Measurements from ENCODE around the gene ARID2. TPM values are rescaled to one million over a fixed set of nuclear protein-coding genes. Genes with fewer than 3 reads are reported as not detected.
A peak's percentile ranks its signal among the peaks of the same experiment; 100 is the strongest.

ARID2 gene
- total RNA-seq, 1 donor from 2014 or later: 49.7 TPM

DNA sequence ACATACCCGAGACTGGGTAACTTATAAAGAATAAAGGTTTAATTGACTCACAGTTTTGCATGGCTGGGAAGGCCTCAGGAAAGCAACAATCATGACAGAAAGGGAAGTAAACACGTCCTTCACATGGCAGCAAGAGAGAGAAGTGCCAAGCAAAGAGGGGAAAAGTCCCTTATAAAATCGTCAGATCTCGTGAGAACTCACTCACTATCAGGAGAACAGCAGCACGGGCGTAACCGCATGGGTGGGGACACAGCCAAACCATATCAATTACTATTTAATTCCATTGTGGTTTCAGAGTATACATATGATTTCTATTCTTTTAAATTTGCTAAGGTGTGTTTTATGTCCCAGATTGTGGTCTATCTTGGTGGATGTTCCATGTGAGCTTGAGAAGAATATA lies 142.9 kb downstream of the ARID2 start:
- peaks cover 6% of the 10 kb centered on the region for H3K9me3 Mint-ChIP-seq
- peaks cover 47% of the 10 kb centered on the region for H3K36me3 Mint-ChIP-seq
- no peaks in the 10 kb centered on the region for H3K4me1 Mint-ChIP-seq (ENCODE audit: unreplicated experiment)
- no peak overlapping the region for H3K4me3 Mint-ChIP-seq
- no peaks in the 10 kb centered on the region for H3K27me3 Mint-ChIP-seq
- TF ChIP-seq CTCF (conservative IDR thresholded peaks at IDR 0.05): no peak
- H3K27ac Mint-ChIP-seq: no peak overlapping the region
- no peak for DNase-seq (ENCODE audit: extremely low spot score, unreplicated experiment)

- no peak for DNase-seq (ENCODE audit: extremely low spot score, unreplicated experiment)
- Mint-ChIP-seq H3K9me3 (peaks cover 6% of the 10 kb centered on the region), H3K36me3 (peaks cover 55% of the 10 kb centered on the region), H3K27ac (no peak overlapping the region), H3K27me3 (no peaks in the 10 kb centered on the region), H3K4me1 (ENCODE audit: unreplicated experiment) (peaks cover 19% of the 10 kb centered on the region), H3K4me3 (no peak overlapping the region)
- TF ChIP-seq CTCF (conservative IDR thresholded peaks at IDR 0.05): no peak
Measured at GRCh38 chr12:45877069-45877468, 147.6 kb downstream of the ARID2 start.

GRCh38 chr12:45878630-45879255 lies 149.2 kb downstream of the ARID2 start:
- DNase-seq (ENCODE audit: extremely low spot score, unreplicated experiment): no peak
- Mint-ChIP-seq H3K36me3 (peaks cover 51% of the 10 kb centered on the region), H3K27ac (peak overlapping the region; percentile 19), H3K4me1 (ENCODE audit: unreplicated experiment) (peaks cover 19% of the 10 kb centered on the region), H3K4me3 (no peak overlapping the region), H3K9me3 (peaks cover 6% of the 10 kb centered on the region), H3K27me3 (no peaks in the 10 kb centered on the region)
- no peak for TF ChIP-seq CTCF (conservative IDR thresholded peaks at IDR 0.05)

DNA sequence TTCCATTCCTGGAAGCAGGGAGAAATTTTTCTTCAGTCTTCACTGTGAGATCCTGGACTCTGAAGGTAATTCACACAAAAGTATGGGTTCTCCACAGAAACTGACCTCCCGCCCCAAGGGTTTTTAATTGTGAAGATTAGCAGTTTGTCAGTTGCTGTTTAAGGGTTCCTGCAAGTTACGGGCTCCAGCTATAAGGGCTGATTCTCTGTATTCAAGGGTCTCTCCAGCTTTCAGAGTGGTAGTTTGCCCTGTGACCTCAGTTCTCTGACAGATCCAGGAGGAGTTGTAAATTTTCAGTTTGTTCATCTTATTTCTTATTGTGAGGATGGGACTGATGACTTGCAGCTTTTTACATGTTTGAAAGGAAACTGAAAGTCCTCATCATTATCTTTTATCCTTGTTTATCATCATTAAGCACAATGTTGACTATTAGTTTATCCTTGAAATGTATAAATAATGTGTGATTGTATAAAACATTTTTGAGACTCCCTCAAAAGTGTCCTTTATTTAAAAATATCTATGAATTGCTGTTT lies 149.9 kb downstream of the ARID2 start:
- H3K27ac Mint-ChIP-seq: peak overlapping the region; percentile 19
- peaks cover 4% of the 10 kb centered on the region for H3K9me3 Mint-ChIP-seq
- H3K4me1 Mint-ChIP-seq (ENCODE audit: unreplicated experiment): peaks cover 19% of the 10 kb centered on the region
- H3K36me3 Mint-ChIP-seq: peaks cover 44% of the 10 kb centered on the region
- no peak for TF ChIP-seq CTCF (conservative IDR thresholded peaks at IDR 0.05)
- DNase-seq (ENCODE audit: extremely low spot score, unreplicated experiment): no peak
- H3K4me3 Mint-ChIP-seq: no peak overlapping the region
- H3K27me3 Mint-ChIP-seq: no peaks in the 10 kb centered on the region

DNA sequence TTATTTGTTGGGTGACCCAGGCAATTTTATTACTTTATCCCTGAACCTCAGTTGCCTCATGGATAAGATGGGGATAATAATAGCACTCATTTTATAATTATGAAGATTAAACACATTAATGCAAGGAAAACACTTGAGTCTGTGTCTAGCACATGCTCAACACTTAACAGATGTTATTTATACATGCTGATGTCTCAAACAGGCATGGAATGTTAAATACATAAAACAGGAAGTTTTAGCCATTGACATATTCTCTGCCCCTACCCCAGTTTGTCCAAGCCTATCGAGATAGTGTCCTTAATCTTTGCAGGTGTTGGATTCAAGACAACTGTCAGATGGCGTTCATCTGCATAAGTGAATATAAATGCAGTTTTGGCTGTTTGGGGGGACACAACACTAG lies 151.0 kb downstream of the ARID2 start:
- DNase-seq (ENCODE audit: extremely low spot score, unreplicated experiment): no peak
- H3K36me3 Mint-ChIP-seq: peaks cover 44% of the 10 kb centered on the region
- TF ChIP-seq CTCF (conservative IDR thresholded peaks at IDR 0.05): no peak
- H3K9me3 Mint-ChIP-seq: no peaks in the 10 kb centered on the region
- no peak overlapping the region for H3K27ac Mint-ChIP-seq
- no peaks in the 10 kb centered on the region for H3K27me3 Mint-ChIP-seq
- peaks cover 19% of the 10 kb centered on the region for H3K4me1 Mint-ChIP-seq (ENCODE audit: unreplicated experiment)
- H3K4me3 Mint-ChIP-seq: no peak overlapping the region
